HL-60 (cell line): ENCODE measurements around the gene HMX2.

Experiments used
- DNase-seq, 2 experiments: peaks; one replicate each; pipeline ENCODE4 v3.0.0-alpha.2; 2010 to 2020; ENCODE audit warnings: low read depth in 1 of 2, low spot score in 1 of 2
- H3K27ac ChIP-seq: fragments of 250-450 bp; sonication (Bioruptor Pico); replicated peaks from 2 replicates; pipeline ENCODE4 v1.5.1; 2020; ENCODE audit warnings: mild to moderate bottlenecking, moderate library complexity
- H3K27me3 ChIP-seq: fragments of 250-450 bp; sonication (Bioruptor Pico); 2 replicates; pipeline ENCODE4 v1.5.1; 2021; ENCODE audit warnings: mild to moderate bottlenecking, moderate library complexity; ENCODE audit not compliant: insufficient read depth, poor library complexity, severe bottlenecking
- H3K4me3 ChIP-seq: replicated peaks from 2 replicates; pipeline ENCODE4 v1.5.1; 2011; ENCODE audit warnings: mild to moderate bottlenecking, control low read depth, low read length; ENCODE audit not compliant: insufficient read depth
- GABPA ChIP-seq: IDR thresholded peaks from 2 replicates; pipeline ENCODE4 v1.6.1; 2012; ENCODE audit warnings: low read depth
- POLR2AphosphoS5 ChIP-seq: IDR thresholded peaks from 2 replicates; pipeline ENCODE4 v1.6.1; 2012; ENCODE audit warnings: low read depth
- SPI1 ChIP-seq: IDR thresholded peaks from 2 replicates; pipeline ENCODE4 v1.6.1; 2012; ENCODE audit warnings: low read depth, mild to moderate bottlenecking, borderline replicate concordance
- TF ChIP-seq, protein P1 (sequence below): IDR thresholded peaks from 2 replicates; pipeline ENCODE4 v1.6.1; 2012; ENCODE audit warnings: low read depth; ENCODE audit not compliant: insufficient replicate concordance
- TF ChIP-seq, protein P2 (sequence below): IDR thresholded peaks from one replicate; pipeline ENCODE4 v1.5.1; 2011; ENCODE audit warnings: low read length, control low read depth, inconsistent platforms; ENCODE audit not compliant: insufficient read depth

The HMX2 gene

DNA sequence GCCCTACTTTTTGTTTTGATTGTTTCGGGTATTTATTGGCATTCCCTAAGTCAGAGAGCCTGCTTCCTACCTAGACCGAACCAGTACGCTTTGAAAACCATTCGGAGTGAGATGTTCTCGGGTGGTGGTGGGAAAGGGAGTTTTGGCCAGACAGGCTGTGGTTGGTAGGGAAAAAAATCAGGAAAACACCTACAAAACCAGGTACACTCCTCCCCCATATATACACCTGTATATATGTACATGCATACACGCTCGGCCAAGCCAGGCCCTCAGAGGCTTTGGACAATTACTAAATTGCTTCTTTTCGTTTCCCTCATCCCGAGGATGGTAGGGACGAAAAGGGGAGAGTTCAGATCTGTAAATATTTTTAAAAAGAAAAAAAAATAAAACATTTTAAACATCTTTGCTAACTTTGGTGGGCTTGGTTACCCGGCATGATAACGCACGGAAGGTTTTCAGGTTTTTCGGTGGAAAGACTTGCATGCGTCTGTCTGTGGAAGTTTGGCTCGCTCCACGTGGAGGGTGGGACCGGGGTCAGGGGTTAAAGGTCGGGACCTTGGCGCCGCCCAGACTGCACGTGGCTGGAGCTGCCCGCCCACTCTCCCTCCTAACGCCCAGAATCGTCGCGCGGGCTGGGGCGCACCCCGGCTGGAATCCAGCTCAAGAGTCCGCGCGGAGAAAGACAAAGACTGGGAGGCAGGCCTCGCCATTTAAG lies 2.5 kb downstream of the HMX2 start:
- TF ChIP-seq, protein P1, sequence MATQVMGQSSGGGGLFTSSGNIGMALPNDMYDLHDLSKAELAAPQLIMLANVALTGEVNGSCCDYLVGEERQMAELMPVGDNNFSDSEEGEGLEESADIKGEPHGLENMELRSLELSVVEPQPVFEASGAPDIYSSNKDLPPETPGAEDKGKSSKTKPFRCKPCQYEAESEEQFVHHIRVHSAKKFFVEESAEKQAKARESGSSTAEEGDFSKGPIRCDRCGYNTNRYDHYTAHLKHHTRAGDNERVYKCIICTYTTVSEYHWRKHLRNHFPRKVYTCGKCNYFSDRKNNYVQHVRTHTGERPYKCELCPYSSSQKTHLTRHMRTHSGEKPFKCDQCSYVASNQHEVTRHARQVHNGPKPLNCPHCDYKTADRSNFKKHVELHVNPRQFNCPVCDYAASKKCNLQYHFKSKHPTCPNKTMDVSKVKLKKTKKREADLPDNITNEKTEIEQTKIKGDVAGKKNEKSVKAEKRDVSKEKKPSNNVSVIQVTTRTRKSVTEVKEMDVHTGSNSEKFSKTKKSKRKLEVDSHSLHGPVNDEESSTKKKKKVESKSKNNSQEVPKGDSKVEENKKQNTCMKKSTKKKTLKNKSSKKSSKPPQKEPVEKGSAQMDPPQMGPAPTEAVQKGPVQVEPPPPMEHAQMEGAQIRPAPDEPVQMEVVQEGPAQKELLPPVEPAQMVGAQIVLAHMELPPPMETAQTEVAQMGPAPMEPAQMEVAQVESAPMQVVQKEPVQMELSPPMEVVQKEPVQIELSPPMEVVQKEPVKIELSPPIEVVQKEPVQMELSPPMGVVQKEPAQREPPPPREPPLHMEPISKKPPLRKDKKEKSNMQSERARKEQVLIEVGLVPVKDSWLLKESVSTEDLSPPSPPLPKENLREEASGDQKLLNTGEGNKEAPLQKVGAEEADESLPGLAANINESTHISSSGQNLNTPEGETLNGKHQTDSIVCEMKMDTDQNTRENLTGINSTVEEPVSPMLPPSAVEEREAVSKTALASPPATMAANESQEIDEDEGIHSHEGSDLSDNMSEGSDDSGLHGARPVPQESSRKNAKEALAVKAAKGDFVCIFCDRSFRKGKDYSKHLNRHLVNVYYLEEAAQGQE = no peak
- TF ChIP-seq, protein P2, sequence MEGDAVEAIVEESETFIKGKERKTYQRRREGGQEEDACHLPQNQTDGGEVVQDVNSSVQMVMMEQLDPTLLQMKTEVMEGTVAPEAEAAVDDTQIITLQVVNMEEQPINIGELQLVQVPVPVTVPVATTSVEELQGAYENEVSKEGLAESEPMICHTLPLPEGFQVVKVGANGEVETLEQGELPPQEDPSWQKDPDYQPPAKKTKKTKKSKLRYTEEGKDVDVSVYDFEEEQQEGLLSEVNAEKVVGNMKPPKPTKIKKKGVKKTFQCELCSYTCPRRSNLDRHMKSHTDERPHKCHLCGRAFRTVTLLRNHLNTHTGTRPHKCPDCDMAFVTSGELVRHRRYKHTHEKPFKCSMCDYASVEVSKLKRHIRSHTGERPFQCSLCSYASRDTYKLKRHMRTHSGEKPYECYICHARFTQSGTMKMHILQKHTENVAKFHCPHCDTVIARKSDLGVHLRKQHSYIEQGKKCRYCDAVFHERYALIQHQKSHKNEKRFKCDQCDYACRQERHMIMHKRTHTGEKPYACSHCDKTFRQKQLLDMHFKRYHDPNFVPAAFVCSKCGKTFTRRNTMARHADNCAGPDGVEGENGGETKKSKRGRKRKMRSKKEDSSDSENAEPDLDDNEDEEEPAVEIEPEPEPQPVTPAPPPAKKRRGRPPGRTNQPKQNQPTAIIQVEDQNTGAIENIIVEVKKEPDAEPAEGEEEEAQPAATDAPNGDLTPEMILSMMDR = no peak
- TF ChIP-seq POLR2AphosphoS5 = no peak
- TF ChIP-seq SPI1 = no peak
- TF ChIP-seq GABPA = no peak
- H3K4me3 ChIP-seq = peak overlapping the region; percentile 22; the same call in 1 of the 2 replicates
- H3K27ac ChIP-seq = no peak overlapping the region
- no peak for DNase-seq
- H3K27me3 ChIP-seq = peaks cover 57% of the 10 kb centered on the region

DNA sequence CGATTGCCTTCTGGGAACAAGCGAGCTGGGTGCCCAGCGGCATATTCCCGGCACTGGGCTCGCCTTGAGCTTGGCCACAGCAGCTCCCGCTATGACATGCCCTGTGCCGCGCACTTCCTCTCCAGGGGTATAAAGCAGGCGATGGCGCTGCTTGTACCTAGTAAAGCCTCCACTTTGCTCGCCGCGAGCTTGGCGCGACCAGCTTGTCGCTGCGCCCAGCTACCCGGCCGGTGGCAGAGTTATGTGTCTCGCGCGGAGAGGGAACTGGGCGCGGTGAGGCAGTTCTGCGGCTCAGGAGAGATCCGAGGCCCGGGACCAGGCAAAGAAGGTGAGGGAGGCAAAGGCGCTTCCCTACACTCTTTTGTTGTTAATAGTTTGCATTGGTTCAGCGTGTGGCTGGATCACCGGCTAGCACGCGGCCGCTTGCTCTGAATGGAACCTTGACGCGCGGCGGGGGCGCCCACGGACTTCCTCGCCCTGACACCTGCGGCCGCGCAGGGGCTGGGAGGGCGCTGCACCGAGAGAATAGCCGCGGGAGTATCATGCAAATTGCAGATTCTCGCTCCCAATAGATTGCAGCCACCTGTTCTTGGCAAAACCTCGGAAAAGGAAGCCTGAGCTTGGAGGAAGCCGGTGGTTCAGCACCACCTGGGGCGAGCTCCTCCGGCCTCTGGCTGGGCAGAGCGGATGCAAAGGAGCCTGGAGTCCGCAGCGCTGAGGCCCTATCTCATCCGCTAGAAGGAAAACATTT lies 3.2 kb downstream of the HMX2 start:
- DNase-seq = peak in 1 of 2 experiments; percentile 54
- TF ChIP-seq SPI1 (peak; percentile 73), GABPA (no peak), POLR2AphosphoS5 (no peak)
- TF ChIP-seq, protein P2 = no peak
- peak overlapping the region; percentile 22; the same call in 1 of the 2 replicates for H3K4me3 ChIP-seq
- peaks cover 50% of the 10 kb centered on the region for H3K27me3 ChIP-seq
- no peak overlapping the region for H3K27ac ChIP-seq

DNA sequence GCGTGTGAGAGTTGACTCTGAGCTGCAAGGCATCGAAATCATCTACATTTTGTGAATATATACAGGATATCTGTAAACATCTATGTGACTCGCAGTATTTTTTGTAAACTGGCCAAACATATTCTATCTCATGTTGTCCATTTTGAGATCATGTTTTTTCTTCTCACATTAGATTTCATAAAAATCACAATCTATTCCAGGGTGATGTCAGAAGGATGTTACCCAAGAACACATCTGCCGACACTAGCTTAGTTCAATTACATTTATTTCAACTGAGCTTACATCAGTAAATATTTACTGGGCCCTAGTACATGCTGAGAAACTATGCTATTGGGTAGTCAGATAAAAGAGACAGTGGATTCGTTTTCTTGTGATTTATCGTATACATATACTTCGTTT lies 3.8 kb downstream of the HMX2 start:
- TF ChIP-seq, protein P2 = no peak
- TF ChIP-seq SPI1 (no peak), POLR2AphosphoS5 (no peak), GABPA (no peak)
- TF ChIP-seq, protein P1 = no peak
- Histone ChIP-seq H3K27me3 (peaks cover 47% of the 10 kb centered on the region), H3K27ac (no peak overlapping the region), H3K4me3 (no peak overlapping the region)
- no peak for DNase-seq
